Trophoblast cell (in vitro differentiated cells and primary cell): Measurements from ENCODE around the gene PCP4L1. TPM values are rescaled to one million over a fixed set of nuclear protein-coding genes. Genes with fewer than 3 reads are reported as not detected.

ENCODE experiments used
- DNase-seq, 2 donors: peaks; one replicate each; pipeline ENCODE4 v3.0.0-alpha.2; 2016
- H2AFZ ChIP-seq: 2 replicates; pipeline ENCODE4 v1.6.1; 2013; ENCODE audit warnings: low read length, moderate library complexity, mild to moderate bottlenecking; ENCODE audit not compliant: insufficient read depth, poor library complexity
- H2AK5ac ChIP-seq: 2 replicates; pipeline ENCODE4 v1.6.1; 2013; ENCODE audit warnings: mild to moderate bottlenecking, low read length
- H2BK120ac ChIP-seq: 2 replicates; pipeline ENCODE4 v1.6.1; 2013; ENCODE audit warnings: low read length, mild to moderate bottlenecking, moderate library complexity; ENCODE audit not compliant: insufficient read depth, poor library complexity
- H2BK12ac ChIP-seq: 2 replicates; pipeline ENCODE4 v1.6.1; 2013; ENCODE audit warnings: mild to moderate bottlenecking, low read length, moderate library complexity
- H2BK5ac ChIP-seq: 2 replicates; pipeline ENCODE4 v1.6.1; 2013; ENCODE audit warnings: low read length, low read depth, moderate library complexity, mild to moderate bottlenecking; ENCODE audit not compliant: poor library complexity
- H3K14ac ChIP-seq: 2 replicates; pipeline ENCODE4 v1.6.1; 2013; ENCODE audit warnings: mild to moderate bottlenecking, low read length
- H3K18ac ChIP-seq: 2 replicates; pipeline ENCODE4 v1.6.1; 2013; ENCODE audit warnings: mild to moderate bottlenecking, low read length
- H3K23ac ChIP-seq: 2 replicates; pipeline ENCODE4 v1.6.1; 2013; ENCODE audit warnings: low read length
- H3K27ac ChIP-seq: 2 replicates; pipeline ENCODE4 v1.5.1; 2013; ENCODE audit warnings: low read depth, mild to moderate bottlenecking, inconsistent platforms, low read length, moderate library complexity
- H3K27me3 ChIP-seq: 2 replicates; pipeline ENCODE4 v1.6.1; 2013; ENCODE audit warnings: inconsistent platforms, mild to moderate bottlenecking, low read length, moderate library complexity; ENCODE audit not compliant: insufficient read depth
- H3K36me3 ChIP-seq, 2 experiments: 1 replicate in 1 of 2; 2 replicates in 1 of 2; pipeline ENCODE4 v1.6.1; 2013; ENCODE audit warnings: low read length in 2 of 2, mild to moderate bottlenecking in 2 of 2, moderate library complexity in 1 of 2; ENCODE audit not compliant: insufficient read depth in 2 of 2, control insufficient read depth in 1 of 2
- H3K4ac ChIP-seq: 2 replicates; pipeline ENCODE4 v1.6.1; 2013; ENCODE audit warnings: low read depth, mild to moderate bottlenecking, low read length, moderate library complexity
- H3K4me1 ChIP-seq, 2 experiments: 1 replicate in 1 of 2; 2 replicates in 1 of 2; pipeline ENCODE4 v1.6.1; 2013; ENCODE audit warnings: low read length in 2 of 2, mild to moderate bottlenecking in 2 of 2, moderate library complexity in 1 of 2; ENCODE audit not compliant: insufficient read depth in 2 of 2, control insufficient read depth in 1 of 2
- H3K4me2 ChIP-seq: 2 replicates; pipeline ENCODE4 v1.6.1; 2013; ENCODE audit warnings: inconsistent platforms, mild to moderate bottlenecking, low read length, moderate library complexity
- H3K4me3 ChIP-seq: 2 replicates; pipeline ENCODE4 v1.5.1; 2013; ENCODE audit warnings: mild to moderate bottlenecking, low read depth, low read length, inconsistent platforms
- H3K79me1 ChIP-seq: one replicate; pipeline ENCODE4 v1.6.1; 2013; ENCODE audit warnings: low read length
- H3K79me2 ChIP-seq: 2 replicates; pipeline ENCODE4 v1.6.1; 2013; ENCODE audit warnings: low read length, mild to moderate bottlenecking; ENCODE audit not compliant: control insufficient read depth, insufficient read depth, poor library complexity
- H3K9ac ChIP-seq: 2 replicates; pipeline ENCODE4 v1.6.1; 2013; ENCODE audit warnings: mild to moderate bottlenecking, low read length
- H3K9me3 ChIP-seq: 2 replicates; pipeline ENCODE4 v1.6.1; 2013; ENCODE audit warnings: low read depth, mild to moderate bottlenecking, control low read depth, inconsistent platforms, low read length; ENCODE audit not compliant: insufficient read depth
- H4K12ac ChIP-seq: 2 replicates; pipeline ENCODE4 v1.6.1; 2013; ENCODE audit warnings: low read depth, mild to moderate bottlenecking, low read length, moderate library complexity
- H4K8ac ChIP-seq: 2 replicates; pipeline ENCODE4 v1.6.1; 2013; ENCODE audit warnings: low read depth, mild to moderate bottlenecking, low read length, moderate library complexity
- H4K91ac ChIP-seq: one replicate; pipeline ENCODE4 v1.6.1; 2013; ENCODE audit warnings: low read depth, mild to moderate bottlenecking, low read length, moderate library complexity
- WGBS: extraction: QIAGEN DNeasy Blood & Tissue Kit; methylation state at CpG from one replicate; pipeline ENCODE4 v1.1.7; 2013; ENCODE audit warnings: missing lambda C conversion rate; ENCODE audit not compliant: insufficient read length, insufficient coverage; ENCODE audit errors: extremely low coverage; 5-methylcytosine and 5-hydroxymethylcytosine counted together
- polyA plus RNA-seq: library from polyadenylated mRNA; stranded (reverse); fragments of 200-250 nt; gene quantifications from 2 replicates; pipeline ENCODE4 v1.2.3, GENCODE V29; 2013

The PCP4L1 gene
- 0.99 and 1.1 TPM in 2 replicates for polyA plus RNA-seq

DNA sequence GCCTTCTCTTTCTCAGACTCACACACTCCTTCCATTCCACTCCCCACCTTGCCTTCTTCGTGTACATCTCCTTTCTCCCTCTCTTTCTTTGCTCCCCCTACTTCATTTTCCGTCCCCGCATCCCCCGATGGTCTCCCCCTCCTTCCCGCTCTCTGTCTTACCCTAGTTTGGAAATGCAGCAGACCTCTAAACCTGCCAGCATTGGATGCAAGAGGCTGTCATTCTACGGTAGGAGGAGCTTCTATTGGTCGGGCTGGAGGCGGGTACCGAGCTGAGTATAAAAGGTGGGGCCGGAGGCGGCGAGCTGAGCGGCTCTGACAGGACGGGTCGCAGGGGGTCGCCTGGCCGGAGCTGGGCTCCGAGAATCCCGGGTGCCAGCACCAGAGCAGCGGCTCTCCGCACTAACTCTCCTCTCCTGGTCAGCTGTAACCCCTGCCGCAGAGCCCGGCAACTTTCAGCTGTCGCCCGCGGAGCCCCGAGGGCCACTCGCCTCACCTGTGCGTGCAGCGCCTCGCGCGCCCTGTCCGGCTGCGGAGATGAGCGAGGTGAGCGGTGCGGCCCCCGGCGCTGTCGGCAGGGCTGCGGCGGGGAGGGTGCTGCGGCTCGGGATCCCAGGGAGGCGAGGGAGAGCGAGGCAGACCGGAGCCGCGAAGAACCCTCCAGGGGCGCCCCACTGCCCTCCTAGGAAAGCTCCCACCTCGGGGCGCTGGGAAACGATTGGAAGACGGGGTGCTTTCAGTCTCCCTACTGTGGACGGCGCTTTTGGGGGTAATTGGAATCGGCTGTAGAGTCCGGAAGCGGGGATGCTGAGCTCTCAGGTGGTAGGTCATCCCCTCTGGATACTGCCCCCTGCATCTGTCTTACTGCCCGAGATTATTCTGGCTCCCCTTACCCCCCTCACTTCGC lies at the start of gene PCP4L1:
Gene PCP4L1 (plus strand): TSS at position 307 of the 906 bp plus-strand sequence. CDS start 230 bp downstream, at position 537.
- Histone ChIP-seq H3K14ac (no peak within 1 kb of the TSS), H2BK5ac (no peak within 1 kb of the TSS), H3K9me3 (peaks cover 3% of the 10 kb centered on the region), H3K36me3 (no peaks in the 10 kb centered on the region), H3K9ac (no peak within 1 kb of the TSS), H4K8ac (no peak within 1 kb of the TSS), H3K79me1 (no peaks in the 10 kb centered on the region), H3K23ac (no peak within 1 kb of the TSS), H3K4me2 (peak within 1 kb of the TSS; percentile 93), H3K4ac (no peak within 1 kb of the TSS), H3K79me2 (no peaks in the 10 kb centered on the region), H4K91ac (no peak within 1 kb of the TSS), H3K27ac (no peak within 1 kb of the TSS), H3K4me3 (peak within 1 kb of the TSS; percentile 64), H3K18ac (no peak within 1 kb of the TSS), H2AFZ (peak within 1 kb of the TSS; percentile 43), H2BK12ac (no peak within 1 kb of the TSS), H4K12ac (no peak within 1 kb of the TSS), H3K27me3 (peaks cover 15% of the 10 kb centered on the region), H3K4me1 (peaks cover 5 to 10% of the 10 kb centered on the region in 2 experiments), H2AK5ac (no peak within 1 kb of the TSS), H2BK120ac (no peak within 1 kb of the TSS)
- DNase-seq = peak in 1 of 2 donors; percentile 62
- WGBS = no CpG with 5 or more reads among the region's 62 CpGs

DNA sequence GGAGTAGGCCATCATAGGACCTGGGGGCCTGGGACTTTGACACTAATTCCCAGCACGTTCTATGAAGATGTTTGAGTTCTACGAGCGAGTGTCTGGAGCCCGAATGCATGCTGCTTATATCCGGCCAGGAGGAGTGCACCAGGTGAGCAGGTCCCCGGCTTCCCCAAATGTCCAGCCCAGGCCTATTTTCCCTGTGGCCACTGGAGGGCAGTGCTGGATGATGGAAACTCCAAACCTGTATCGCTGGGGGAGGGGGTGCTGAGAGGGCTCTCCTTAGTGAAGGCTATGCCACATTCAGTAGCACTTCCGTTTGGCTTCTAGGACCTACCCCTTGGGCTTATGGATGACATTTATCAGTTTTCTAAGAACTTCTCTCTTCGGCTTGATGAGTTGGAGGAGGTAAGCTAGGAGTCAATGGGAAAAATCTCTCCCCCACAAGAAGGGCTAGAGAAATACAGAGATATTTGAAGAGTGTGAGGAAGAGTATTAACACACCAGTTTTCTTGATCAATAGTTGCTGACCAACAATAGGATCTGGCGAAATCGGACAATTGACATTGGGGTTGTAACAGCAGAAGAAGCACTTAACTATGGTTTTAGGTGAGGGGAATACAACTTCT lies 48.6 kb upstream of the PCP4L1 start:
- no peak overlapping the region for H4K91ac ChIP-seq
- no peak overlapping the region for H3K18ac ChIP-seq
- H3K27me3 ChIP-seq = no peaks in the 10 kb centered on the region
- peak; percentile 74 to 88 for DNase-seq
- no peak overlapping the region for H3K4me2 ChIP-seq
- no peak overlapping the region for H2BK12ac ChIP-seq
- no peak overlapping the region for H2BK120ac ChIP-seq
- H3K14ac ChIP-seq = no peak overlapping the region
- no peak overlapping the region for H3K4me3 ChIP-seq
- H3K9ac ChIP-seq = no peak overlapping the region
- no peak overlapping the region for H2BK5ac ChIP-seq
- H4K12ac ChIP-seq = no peak overlapping the region
- no CpG with 5 or more reads among the region's 11 CpGs for WGBS
- peaks cover 0 to under 1% of the 10 kb centered on the region in 2 experiments for H3K4me1 ChIP-seq
- H2AK5ac ChIP-seq = no peak overlapping the region
- H4K8ac ChIP-seq = no peak overlapping the region
- peaks cover 44 to 62% of the 10 kb centered on the region in 2 experiments for H3K36me3 ChIP-seq
- no peak overlapping the region for H2AFZ ChIP-seq
- H3K4ac ChIP-seq = no peak overlapping the region
- no peaks in the 10 kb centered on the region for H3K79me1 ChIP-seq
- peaks cover 2% of the 10 kb centered on the region for H3K9me3 ChIP-seq
- no peak overlapping the region for H3K23ac ChIP-seq
- H3K27ac ChIP-seq = no peak overlapping the region
- H3K79me2 ChIP-seq = no peaks in the 10 kb centered on the region

DNA sequence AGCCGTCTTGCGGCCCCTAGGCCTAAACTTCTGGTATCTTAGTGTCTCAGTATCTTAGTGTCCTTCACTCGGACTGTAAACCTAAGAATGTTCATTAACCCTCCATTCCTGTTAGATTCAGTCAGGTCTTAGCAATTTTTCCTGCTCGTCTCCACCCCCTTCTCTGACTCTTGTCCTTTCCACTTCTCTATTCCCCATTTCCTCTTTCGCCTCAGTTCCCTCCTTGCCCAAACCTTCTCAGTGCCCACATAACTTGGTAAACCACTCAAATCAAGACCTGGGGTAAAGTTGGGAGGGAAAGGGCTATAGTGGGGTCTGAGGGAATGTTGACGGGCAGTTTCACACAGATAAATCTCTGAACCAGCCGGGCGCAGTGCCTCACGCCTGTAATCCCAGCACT lies 44.2 kb upstream of the PCP4L1 start:
- H2AK5ac ChIP-seq = no peak overlapping the region
- peaks cover 2% of the 10 kb centered on the region for H3K9me3 ChIP-seq
- no peak overlapping the region for H3K9ac ChIP-seq
- no peak overlapping the region for H3K27ac ChIP-seq
- H3K79me1 ChIP-seq = peaks cover 11% of the 10 kb centered on the region
- no peak overlapping the region for H2BK120ac ChIP-seq
- H2BK5ac ChIP-seq = no peak overlapping the region
- H3K4me3 ChIP-seq = no peak overlapping the region
- no peak overlapping the region for H2AFZ ChIP-seq
- no peak overlapping the region for H3K4ac ChIP-seq
- H4K8ac ChIP-seq = no peak overlapping the region
- H3K23ac ChIP-seq = no peak overlapping the region
- H3K36me3 ChIP-seq = peaks cover 35 to 48% of the 10 kb centered on the region in 2 experiments
- no CpG with 5 or more reads among the region's 9 CpGs for WGBS
- H3K27me3 ChIP-seq = no peaks in the 10 kb centered on the region
- H3K4me1 ChIP-seq = peaks cover 19 to 24% of the 10 kb centered on the region in 2 experiments
- no peaks in the 10 kb centered on the region for H3K79me2 ChIP-seq
- DNase-seq = no peak
- H3K14ac ChIP-seq = no peak overlapping the region
- no peak overlapping the region for H3K4me2 ChIP-seq
- H4K12ac ChIP-seq = no peak overlapping the region
- H2BK12ac ChIP-seq = no peak overlapping the region
- H3K18ac ChIP-seq = no peak overlapping the region
- no peak overlapping the region for H4K91ac ChIP-seq

DNA sequence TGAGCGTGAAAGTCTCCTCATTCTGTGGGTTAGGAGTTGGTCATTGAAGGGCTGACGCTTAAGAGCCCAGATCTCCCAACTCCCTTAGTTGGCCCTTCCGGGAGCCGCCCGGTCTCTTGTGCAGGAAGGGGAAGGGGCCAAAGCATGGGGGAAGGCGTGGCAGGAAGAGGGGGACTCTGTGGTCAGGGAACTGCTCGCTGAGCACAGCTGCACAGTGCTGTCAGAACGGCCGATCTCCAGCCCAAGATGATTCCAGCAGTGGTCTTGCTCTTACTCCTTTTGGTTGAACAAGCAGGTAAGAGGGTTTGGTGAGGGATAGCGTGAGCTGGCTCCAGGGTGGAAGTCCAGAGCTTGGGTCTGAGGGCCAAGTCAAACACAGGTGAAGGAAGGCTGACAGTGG lies 43.5 kb upstream of the PCP4L1 start, which contains the start of gene FCER1G:
Gene FCER1G (plus strand): TSS at position 220 of the 400 bp plus-strand sequence. CDS start 27 bp downstream, at position 247.
- Histone ChIP-seq H2BK120ac (no peak within 1 kb of the TSS), H4K91ac (no peak within 1 kb of the TSS), H2AFZ (no peak within 1 kb of the TSS), H3K14ac (no peak within 1 kb of the TSS), H3K4me2 (no peak within 1 kb of the TSS), H3K4me1 (peaks cover 26 to 31% of the 10 kb centered on the region in 2 experiments), H3K23ac (no peak within 1 kb of the TSS), H3K18ac (no peak within 1 kb of the TSS), H3K9me3 (peaks cover 2% of the 10 kb centered on the region), H3K9ac (no peak within 1 kb of the TSS), H4K8ac (peak within 1 kb of the TSS; percentile 17), H4K12ac (no peak within 1 kb of the TSS), H3K79me1 (peaks cover 14% of the 10 kb centered on the region), H3K27ac (peak within 1 kb of the TSS; percentile 20), H3K4me3 (no peak within 1 kb of the TSS), H3K36me3 (peaks cover 32 to 45% of the 10 kb centered on the region in 2 experiments), H3K79me2 (no peaks in the 10 kb centered on the region), H2BK12ac (no peak within 1 kb of the TSS), H2BK5ac (no peak within 1 kb of the TSS), H3K27me3 (no peaks in the 10 kb centered on the region), H3K4ac (no peak within 1 kb of the TSS), H2AK5ac (no peak within 1 kb of the TSS)
- WGBS = no CpG with 5 or more reads among the region's 10 CpGs
- DNase-seq = no peak
